NCI-H187 (cell line): ENCODE results near the gene FAM13A.
"Not testable (repeated sequence)": the region's sequence is repeated elsewhere in the genome, so short reads cannot be mapped to it uniquely, and the experiment has no call there.

ENCODE experiments used
- DNase-seq, 2 experiments: peaks; one replicate each; lab custom pipeline; 2025; lab: John Stamatoyannopoulos, UW

Gene FAM13A

DNA sequence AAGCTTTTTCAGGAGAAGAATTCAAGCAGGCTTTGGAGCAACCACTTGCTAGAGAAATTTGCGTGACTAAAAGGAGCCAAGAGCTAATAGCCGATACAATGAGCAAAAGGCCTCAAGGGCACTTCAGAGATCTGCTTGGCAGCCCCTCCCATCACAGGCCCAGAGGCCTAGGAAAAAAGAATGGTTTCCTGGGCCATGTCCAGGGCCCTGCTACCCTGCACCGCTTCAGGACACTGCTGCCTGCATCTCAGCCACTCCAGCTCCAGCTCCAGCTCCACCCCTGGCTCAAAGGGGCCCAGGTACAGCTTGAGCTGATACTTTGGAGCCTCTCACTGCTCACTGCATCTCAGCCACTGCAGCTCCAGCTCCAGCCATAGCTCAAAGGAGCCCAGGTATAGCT, 98.9 kb downstream of the FAM13A start:
- peak; percentile 23 to 50 for DNase-seq

DNA sequence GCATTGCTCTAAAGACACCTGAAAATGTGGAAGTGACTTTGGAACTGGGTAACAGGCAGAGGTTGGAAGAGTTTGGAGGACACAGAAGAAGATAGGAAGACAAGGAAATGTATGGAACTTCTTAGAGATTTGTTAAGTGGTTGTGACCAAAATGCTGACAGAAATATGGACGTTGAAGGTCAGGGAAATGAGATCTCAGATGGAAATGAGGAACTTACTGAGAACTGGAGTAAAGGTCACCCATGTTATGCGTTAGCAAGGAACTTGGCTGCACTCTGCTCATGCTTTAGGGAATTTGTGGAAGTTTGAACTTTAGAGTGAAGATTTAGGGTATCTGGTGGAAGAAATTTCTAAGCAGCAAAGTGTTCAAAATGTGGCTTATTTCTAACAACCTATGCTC, 99.4 kb downstream of the FAM13A start:
- DNase-seq = no peak

- no peak for DNase-seq
These were observed 101.2 kb downstream of the FAM13A start for GRCh38 chr4:88955580-88956380.

DNA sequence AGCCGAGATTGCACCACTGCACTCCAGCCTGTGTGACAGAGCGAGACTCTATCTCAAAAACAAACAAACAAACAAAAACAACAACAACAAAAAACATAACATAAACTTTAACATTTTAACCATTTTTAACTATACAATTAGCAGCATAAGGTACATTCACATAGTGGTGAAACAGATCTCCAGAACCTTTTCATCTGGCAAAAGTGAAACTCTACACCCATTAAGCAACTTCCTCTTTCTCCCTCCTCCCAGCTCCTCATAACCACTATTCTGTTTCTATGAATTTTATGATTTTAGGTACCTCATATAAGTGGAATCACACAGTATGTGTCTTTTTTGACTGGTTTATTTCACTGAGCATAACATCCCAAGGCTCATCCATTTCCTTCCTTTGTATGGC, 103.6 kb downstream of the FAM13A start:
- no peak for DNase-seq

GRCh38 chr4:88952081-88952480, 104.9 kb downstream of the FAM13A start:
- no peak for DNase-seq

DNA sequence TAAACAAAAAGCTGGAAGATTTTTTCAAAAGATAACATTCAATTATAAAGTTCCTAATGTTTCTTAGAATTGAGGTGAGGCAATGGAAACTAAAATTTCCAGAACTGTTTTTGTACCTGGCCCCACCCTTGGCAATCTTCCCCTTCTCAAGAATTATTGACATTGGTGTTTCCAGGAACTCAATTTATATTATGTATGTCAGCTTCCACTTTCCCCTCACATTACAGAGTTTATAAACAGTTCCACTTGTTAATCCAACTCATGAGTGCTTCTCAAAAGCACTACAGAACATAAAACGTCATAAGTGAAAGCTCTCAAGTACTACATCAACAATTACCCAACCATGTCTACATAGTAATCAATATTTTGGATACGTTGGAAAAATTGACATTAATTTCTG, 107.4 kb downstream of the FAM13A start:
- DNase-seq = peak; percentile 65 to 68

GRCh38 chr4:88940506-88940905, 116.5 kb downstream of the FAM13A start:
- no peak for DNase-seq

DNA sequence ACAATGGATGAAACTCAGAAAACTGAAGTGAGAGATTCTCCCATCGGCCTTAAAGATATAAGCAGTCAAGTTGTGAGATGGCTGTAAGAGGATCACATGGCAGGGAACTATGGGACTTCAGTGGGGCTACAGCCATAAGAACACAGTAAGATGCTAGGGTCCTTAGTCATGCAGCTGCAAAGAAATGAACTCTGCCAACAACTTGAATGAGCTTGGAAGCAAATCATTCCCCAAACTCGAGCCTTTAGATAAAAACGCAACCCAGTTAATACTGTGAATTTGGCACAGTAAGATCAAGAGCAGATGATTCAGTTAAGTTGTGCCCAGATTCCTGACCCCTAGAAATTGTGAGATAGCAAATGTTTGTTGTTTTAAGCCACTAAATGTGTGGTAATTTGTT, 117.3 kb downstream of the FAM13A start:
- no peak for DNase-seq

- no peak for DNase-seq
These were observed 118.8 kb downstream of the FAM13A start for GRCh38 chr4:88938138-88938537.

DNA sequence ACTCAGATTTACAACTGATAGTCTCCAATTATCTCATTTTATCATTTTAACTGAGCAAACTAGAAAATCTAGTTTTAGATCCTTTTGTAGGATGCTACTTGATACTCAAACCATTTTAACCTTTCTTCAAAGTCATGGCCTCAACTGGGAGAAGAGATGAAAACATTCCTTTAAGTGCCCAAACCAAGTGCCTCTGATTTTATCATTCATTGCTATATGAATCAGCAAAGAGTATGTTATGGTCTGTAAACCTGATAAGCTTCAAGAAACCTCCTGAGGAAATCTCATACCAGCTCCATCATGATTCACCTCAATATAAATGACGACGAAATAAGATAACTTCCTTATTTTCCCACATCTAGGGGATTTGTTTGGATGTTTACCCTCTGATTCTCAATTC, 119.9 kb downstream of the FAM13A start:
- no peak for DNase-seq

DNA sequence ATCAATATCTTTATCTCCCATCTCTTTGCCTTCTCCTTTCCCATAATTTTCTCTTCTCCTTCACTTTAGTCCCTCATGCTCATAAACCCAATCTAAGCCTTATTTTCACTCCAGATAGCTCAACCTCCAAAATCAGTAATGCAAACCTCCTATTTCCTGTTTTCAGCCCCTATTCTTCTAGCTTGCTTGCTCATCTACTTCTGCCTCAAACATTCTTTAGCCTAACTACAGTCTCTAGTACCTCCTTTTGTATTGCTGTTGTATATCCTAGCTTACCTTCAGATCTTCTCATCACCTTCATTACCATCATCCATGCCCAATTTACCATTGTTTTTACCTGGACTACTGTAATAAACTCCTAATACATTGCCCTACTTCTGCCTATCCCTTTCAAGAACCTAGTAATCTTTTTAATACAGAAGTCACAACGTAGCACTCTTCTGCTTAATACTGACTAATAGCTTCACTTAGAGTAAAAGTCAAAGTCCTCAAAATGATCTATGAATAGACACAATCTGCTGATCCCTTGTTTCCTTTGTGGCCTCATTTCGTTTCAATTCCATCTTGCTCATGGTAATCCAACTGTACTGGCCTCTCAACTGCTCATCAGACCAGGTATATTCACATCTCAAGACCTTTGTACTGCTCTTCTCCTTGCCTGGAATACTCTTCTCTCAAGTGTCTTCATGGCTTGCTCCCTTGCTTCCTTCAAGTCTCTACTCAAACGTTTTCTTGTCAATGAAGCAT, 123.4 kb downstream of the FAM13A start:
- no peak for DNase-seq

GRCh38 chr4:88928852-88929251, 128.1 kb downstream of the FAM13A start:
- DNase-seq = no peak

DNA sequence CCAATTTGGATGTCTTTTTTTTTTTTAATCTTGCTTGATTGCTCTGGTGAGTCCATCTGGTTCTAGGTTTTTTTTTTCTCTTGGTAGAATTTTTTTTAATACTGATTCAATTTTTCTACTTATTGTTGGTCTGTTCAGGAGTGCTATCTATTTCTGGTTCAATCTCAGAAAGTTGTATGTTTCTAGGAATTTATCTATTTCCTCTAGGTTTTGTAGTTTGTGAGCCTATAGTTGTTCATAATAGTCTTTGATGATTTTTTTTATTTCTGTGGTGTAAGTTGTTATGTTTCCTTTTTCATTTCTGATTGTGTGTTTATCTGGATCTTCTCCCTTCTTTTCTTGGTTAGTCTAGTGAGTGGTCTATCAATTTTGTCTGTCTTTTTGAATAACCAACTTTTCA, 129.6 kb downstream of the FAM13A start:
- no peak for DNase-seq

GRCh38 chr4:88919056-88919455, 137.9 kb downstream of the FAM13A start:
- DNase-seq = no peak

GRCh38 chr4:88913181-88913580, 143.8 kb downstream of the FAM13A start:
- DNase-seq = not testable (repeated sequence)

GRCh38 chr4:88911246-88912212, 145.5 kb downstream of the FAM13A start:
- DNase-seq = no peak

DNA sequence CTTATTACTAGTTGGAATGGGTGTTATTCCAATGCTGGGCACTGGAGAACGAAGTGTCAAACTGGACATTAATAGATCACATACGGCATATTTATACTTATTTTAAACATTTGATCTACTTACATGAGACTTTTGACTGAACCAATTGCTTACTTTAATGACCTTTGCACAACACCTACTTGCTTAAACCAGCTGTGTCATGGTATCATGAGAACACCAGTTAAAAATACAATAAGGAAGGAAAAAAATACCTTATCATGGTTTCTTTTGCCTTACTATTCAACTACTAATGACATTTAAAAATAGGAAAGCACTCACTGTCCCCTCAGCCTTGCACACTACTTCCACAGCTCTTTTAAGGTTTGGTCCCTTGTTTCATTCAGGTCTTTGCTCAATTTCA, 146.9 kb downstream of the FAM13A start:
- no peak for DNase-seq

DNA sequence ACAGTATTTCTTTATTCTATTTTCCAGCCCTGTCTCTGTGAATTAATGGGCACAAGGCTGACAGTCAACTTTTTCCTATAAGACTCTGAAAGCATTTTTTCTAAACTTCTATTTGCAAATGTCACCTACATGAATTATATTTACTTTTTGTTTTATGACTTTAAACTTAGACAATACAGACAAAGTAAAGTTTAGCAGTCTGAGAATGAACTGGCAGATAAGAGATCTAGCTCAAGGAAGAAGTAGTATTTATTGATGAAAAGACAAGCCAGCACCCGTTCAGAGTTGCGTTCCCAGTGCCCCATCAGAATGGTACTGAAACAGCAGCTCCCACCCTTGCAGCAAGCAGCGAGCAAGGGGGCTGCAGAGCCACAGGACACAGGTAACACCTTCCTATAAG, 148.5 kb downstream of the FAM13A start:
- DNase-seq = no peak

- no peak for DNase-seq
These were observed 149.0 kb downstream of the FAM13A start for GRCh38 chr4:88908003-88908402.

DNA sequence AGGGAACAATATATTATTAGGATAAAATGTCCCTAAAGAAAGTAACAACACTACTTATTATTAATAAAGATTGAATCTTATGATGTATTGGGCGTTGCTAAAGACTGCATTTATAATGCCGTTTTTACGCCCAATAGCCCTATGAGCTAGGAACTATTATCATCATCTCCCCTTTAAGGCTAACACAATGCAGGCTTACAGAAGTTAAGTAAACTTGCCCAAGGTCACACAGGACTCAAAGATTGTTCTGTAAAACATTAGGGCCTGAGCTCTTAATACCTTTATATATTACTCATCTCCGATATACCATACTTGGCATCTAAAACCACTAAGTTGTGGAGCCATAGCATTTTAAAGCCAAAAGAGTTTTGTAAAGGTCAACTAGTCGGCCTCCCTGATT, 149.5 kb downstream of the FAM13A start:
- DNase-seq = no peak

- DNase-seq = not testable (repeated sequence)
These were observed 152.7 kb downstream of the FAM13A start for GRCh38 chr4:88904240-88904639.

GRCh38 chr4:88900432-88900831, 156.6 kb downstream of the FAM13A start:
- DNase-seq = no peak
